Measurements from ENCODE around the gene PAQR4. TPM values are rescaled to one million over a fixed set of nuclear protein-coding genes. Genes with fewer than 3 reads are reported as not detected.
"Not testable (repeated sequence)": the region's sequence is repeated elsewhere in the genome, so short reads cannot be mapped to it uniquely, and the experiment has no call there.

Gene PAQR4
- total RNA-seq, 1 donor from 2014 or later: 14.6 TPM

GRCh38 chr16:2943716-2944115 lies 25.4 kb upstream of the PAQR4 start:
- DNase-seq (ENCODE audit: low read depth): not testable (repeated sequence)

DNA sequence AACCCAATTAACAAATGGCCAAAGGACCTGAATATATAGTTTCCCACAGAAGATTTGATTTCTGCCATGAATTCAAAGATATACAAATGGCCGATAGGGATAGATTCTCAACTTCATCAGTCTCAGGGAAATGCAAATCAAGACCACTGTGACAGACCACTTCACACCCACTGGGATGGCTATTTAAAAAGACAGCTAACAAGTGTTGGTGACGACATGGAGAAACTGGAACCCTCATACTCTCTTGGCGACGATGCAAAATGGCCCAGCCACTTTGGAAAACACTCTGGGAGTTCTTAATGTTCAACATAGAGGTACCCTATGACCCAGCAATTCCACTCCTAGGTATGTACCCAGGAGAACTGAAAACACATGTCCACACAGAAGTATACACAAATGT lies 22.5 kb upstream of the PAQR4 start:
- DNase-seq (ENCODE audit: low read depth): no peak

DNA sequence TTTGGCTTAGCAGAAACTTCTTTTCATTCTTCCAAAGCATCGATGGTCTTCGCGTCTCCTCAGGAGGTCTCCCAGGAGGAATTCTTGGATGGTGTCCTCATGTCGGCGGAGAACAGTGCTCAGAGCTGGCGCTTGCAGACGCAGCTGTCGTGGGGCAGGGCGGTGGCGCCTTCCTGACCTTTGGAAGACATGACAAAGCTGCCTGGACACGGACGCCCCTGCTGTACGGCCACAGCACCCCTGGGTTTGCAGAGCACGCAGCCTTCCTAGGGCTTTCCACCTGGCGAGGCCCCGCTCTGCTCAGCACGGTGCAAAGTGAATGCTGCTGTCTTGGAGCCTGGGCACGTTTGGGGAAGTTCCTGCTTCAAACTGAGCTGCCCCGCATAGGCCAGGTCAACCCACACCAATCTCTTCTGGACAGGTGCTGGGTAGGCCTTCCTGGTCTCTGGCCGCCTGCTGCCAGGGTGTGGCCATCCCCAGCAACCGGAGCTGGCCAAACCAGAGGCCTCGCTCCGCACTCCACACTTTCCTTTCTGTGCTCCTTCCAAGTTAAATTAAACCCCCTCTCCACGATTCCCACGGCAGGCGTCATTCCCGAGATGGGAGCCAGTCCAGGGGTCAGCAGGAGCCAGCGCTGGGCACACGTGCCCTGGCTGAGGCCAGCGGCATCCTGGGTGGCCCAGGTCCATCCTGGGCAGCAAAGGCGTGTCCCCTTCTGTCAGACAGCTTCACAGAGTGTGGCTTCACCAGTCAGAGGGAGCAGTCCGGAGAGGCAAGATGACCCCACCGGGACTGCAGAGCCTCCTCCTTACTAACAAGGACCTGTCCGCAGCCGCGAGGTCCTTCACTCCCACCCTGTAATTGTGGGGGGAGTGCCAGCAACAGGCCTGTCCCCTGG lies 20.1 kb upstream of the PAQR4 start:
- DNase-seq (ENCODE audit: low read depth): no peak

DNA sequence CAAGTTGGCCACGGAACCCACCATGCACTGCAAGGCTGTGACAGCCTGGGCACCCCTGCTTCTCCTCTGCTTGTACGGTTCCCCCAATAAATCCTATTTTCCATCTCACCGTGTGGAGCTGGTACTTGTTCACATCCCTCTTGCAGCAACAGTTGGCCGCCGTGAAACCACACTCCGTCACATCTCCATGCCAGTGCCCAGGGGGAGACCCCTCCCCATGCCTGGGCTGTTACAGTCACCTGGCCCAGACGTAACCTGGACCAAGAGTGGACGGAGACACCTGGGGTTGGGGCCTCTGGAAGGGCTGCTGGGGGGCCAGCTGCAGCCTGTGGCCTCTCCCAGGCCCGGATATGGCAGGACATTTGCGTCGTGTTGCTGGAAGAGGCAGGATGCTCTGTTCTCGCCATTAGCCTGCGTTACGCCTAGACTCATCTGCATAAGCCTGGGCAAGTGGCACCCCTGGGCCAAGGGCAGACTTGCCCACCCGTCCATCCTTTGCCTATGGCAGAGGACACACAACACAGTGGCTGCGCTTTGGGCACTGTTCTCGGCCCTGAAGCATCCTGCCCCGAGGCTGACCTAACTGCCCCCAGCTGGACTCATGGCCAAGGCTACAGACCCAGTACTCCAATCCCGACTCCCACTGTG lies 19.3 kb upstream of the PAQR4 start:
- no peak for DNase-seq (ENCODE audit: low read depth)

- DNase-seq (ENCODE audit: low read depth): no peak
These were observed 18.8 kb upstream of the PAQR4 start for GRCh38 chr16:2950353-2950724.

DNA sequence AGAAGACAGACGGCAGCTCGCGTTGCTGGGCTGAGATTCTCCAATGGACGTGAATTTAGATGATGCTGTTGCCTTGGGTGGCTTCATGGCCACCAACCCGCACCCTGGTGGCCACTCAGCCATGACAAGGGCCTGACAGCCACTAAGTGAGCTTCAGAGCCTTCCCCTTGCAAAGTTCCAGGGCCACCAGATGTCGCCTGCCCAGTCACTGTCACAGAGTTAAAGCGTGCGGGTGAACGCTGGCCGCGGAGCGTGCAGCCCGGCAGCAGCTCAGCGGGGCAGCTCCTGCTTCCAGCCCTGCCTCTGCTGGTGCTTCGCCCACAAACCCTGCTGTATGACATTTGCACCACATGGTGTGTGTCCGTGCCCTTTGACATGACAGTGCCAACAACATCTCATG lies 18.4 kb upstream of the PAQR4 start:
- no peak for DNase-seq (ENCODE audit: low read depth)

GRCh38 chr16:2952679-2953078 lies 16.5 kb upstream of the PAQR4 start:
- peak; percentile 71 for DNase-seq (ENCODE audit: low read depth)

- no peak for DNase-seq (ENCODE audit: low read depth)
These were observed 15.2 kb upstream of the PAQR4 start for GRCh38 chr16:2953706-2954627.

DNA sequence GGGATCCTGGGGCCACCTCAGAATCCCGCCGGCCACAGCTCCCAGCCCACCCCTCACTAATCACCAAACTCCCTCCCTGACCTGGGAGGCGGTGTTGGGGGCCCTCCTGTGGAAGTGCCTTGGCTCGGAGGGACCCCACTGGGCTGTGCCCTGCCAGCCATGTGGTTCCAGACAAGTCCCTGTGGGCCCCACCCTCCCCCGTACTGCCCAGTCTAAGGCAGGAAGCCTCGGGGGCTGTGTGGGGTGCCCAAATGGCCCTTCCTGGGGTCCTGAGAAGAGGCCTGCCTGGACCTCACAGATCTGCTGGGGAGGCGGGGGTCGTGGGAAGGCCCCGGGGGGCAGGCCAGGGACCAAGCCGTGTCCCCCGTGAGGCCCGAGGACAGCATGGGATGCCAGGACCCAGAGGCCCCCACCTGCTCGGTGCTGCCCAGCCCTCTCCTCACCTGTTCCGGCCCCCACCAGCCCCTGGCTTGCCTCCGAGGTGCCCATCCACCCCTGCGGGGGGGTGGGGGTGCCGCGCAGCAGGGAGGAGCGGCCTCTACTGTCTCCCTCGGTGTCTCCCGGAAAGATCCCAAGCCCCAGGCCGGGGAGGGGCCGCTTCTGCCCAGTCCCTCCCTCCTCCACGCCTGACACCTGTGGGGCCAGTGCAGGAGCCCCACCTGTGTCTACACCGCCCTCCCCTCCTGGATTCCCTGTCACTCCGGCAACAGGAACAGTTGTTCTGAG lies 14.3 kb upstream of the PAQR4 start:
- no peak for DNase-seq (ENCODE audit: low read depth)

GRCh38 chr16:2955438-2955778 lies 13.7 kb upstream of the PAQR4 start:
- no peak for DNase-seq (ENCODE audit: low read depth)

DNA sequence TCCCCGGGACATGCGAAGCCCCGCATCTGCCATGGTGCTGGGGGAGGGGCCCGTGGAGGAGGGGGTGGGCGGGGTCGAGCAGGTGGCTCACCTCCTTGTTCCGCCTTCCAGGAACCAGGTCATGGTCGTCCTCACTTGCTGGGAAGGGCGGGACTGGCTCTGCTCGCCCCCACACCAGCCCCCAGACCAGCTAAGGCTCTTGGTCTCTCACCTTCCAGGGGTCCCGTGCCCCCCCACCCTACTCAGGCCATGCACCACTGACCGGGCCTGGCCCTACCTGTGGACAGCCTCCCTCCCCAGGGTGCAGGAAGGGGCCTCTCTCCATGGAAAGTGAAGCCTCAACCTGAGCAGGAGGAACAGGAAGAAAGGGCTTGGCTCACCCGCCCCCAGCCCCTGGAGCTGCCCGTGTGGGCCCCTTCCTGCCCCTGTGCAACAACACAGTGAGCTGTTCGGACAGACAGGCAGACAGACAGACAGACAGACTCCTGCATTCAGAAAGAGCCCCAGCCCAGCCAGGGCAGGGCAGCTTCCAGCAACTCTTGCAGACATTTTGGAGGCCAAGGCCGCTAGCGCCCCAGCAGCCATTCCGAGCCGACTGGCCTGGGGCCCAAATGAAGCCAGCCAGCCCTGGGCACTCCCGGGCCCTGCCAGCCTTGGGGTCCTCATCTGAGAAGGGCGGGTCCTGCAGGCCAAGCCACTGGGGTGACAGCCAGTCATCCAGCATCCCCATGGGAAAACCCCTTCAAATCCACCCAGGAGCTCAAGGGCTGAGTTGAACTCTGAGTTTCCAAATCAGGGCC lies 13.2 kb upstream of the PAQR4 start:
- DNase-seq (ENCODE audit: low read depth): no peak

DNA sequence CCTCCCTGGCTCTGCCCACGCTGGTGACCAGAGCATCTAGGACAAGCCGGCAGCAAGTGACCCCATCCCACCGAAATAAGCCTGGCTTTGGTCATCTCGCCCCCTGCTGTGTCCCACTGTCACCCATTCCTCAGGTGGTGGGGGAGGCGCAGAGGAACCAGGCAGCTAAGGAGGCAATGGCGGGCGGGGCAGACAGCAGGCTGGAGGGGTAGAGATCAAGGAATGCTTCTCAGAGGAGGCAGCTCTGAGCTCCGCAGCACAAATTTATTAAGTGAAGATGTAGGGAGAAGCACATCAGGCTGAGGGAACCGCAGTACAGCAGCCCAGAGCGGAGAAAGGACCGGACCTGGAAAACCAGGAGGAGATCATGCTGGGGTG lies 12.6 kb upstream of the PAQR4 start:
- no peak for DNase-seq (ENCODE audit: low read depth)

GRCh38 chr16:2959206-2959605 lies 9.9 kb upstream of the PAQR4 start:
- DNase-seq (ENCODE audit: low read depth): no peak

- DNase-seq (ENCODE audit: low read depth): no peak
These were observed 8.8 kb upstream of the PAQR4 start for GRCh38 chr16:2960183-2961010.

GRCh38 chr16:2962334-2963073 lies 6.6 kb upstream of the PAQR4 start:
- no peak for DNase-seq (ENCODE audit: low read depth)

- DNase-seq (ENCODE audit: low read depth): peak; percentile 82
These were observed 6.0 kb upstream of the PAQR4 start for GRCh38 chr16:2963074-2963722.

DNA sequence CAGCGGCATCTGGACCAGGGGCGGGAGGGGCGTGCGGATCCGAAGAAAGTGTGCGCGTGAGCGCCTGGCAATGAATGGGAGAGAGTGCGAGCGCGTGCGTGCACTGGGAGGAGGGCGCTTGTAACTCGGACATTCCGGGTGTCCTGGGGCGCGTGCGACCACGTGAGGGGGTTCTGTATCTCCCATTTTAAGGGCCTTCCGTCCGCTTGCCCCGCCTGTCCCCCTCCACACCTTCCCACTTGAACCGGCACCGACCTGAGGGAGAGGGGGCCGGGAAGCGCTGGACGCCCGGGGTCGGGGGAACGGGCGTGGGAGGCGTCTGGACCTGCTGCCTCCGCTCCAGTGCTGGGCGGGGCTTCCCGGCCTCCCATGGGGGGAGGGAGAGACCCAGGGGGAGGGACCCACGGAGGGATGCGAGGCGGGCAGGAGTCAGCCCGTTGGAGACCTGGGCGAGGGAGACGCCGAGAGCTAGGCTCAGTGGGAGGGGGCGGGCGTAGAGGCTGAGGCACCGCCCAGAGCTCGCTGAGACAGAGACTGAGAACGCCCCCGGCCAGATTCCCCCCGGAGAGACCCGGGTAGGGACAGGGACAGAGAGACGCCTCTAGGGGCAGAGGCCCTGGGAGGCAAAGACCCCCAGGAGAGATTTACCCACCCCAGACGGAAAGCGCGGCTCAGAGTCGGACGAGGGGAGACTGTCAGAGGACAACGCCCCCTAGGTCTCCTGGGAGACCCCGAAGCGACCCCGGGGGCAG lies 5.2 kb upstream of the PAQR4 start, which contains the start of gene KREMEN2:
Gene KREMEN2, plus strand, starts transcription at position 553 of the 752 bp plus-strand sequence. CDS start 246 bp downstream, outside the sequence.
- peak; percentile 60 for DNase-seq (ENCODE audit: low read depth)
